GM12878 (cell line): Measurements from ENCODE around the gene PODXL2. TPM values are rescaled to one million over a fixed set of nuclear protein-coding genes. Genes with fewer than 3 reads are reported as not detected.

Experiments
- ATAC-seq: fragments of 200-7000 bp; cut with Tn5 transposase; 3 replicates; pipeline ENCODE4 v1.9.1; 2020; ENCODE audit warnings: mild to moderate bottlenecking, moderate library complexity
- BruUV-seq: library from RNA; stranded (reverse); fragments of 400-500 nt; replicated peaks from 2 replicates; lab custom pipeline; 2021; lab: Mats Ljungman, UMichigan
- CTCF ChIA-PET: fragments of 300-600 bp; sonication (Branson Sonifier 250); formaldehyde crosslinking; extraction: SDS; loops from one replicate; lab custom pipeline; 2021; ENCODE audit warnings: inconsistent platforms; lab: Yijun Ruan, JAX
- POLR2A ChIA-PET: fragments of 350-600 bp; formaldehyde crosslinking; extraction: SDS; loops from one replicate; lab custom pipeline; 2021; ENCODE audit warnings: inconsistent platforms; lab: Charles Lee
- RAD21 ChIA-PET: fragments of 300-600 bp; sonication (Branson Sonifier 250); formaldehyde crosslinking; loops from one replicate; lab custom pipeline; 2023; ENCODE audit warnings: antibody characterized with exemption; ENCODE audit not compliant: unreplicated experiment; lab: Charles Lee
- SMC1A ChIA-PET: fragments of 300-600 bp; sonication (Branson Sonifier 250); formaldehyde crosslinking; loops from one replicate; lab custom pipeline; 2023; ENCODE audit not compliant: unreplicated experiment, uncharacterized antibody; lab: Charles Lee
- DNase-seq: peaks from one replicate; pipeline ENCODE4 v3.0.0-alpha.2; 2011; ENCODE audit warnings: low read depth, low spot score
- FAIRE-seq: peaks from 3 replicates; lab custom pipeline; 2011; peaks lifted over from hg19 to GRCh38; lab: Jason Lieb, UNC
- H2AFZ ChIP-seq: 2 replicates; pipeline ENCODE4 v1.6.0; 2011; ENCODE audit warnings: low read depth, low read length, control low read depth; ENCODE audit not compliant: control insufficient read depth
- H3K27ac ChIP-seq: 2 replicates; pipeline ENCODE4 v1.5.1; 2011; ENCODE audit warnings: control low read depth; ENCODE audit not compliant: control insufficient read depth, insufficient read depth
- H3K27me3 ChIP-seq, 2 experiments: replicated peaks in 1 of 2; 2 replicates each; pipeline versions ENCODE4 v1.6.0 to v1.6.1; 2011; ENCODE audit warnings: low read length in 1 of 2; ENCODE audit not compliant: control insufficient read depth in 2 of 2, insufficient read depth in 2 of 2
- H3K36me3 ChIP-seq, 2 experiments: 2 replicates each; pipeline ENCODE4 v1.5.1; 2011; ENCODE audit warnings: low read length in 1 of 2; ENCODE audit not compliant: control insufficient read depth in 2 of 2, insufficient read depth in 2 of 2
- H3K4me1 ChIP-seq: 2 replicates; pipeline ENCODE4 v1.6.1; 2011; ENCODE audit warnings: mild to moderate bottlenecking, low read length, moderate library complexity, mixed read lengths; ENCODE audit not compliant: control insufficient read depth, insufficient read depth
- H3K4me2 ChIP-seq: 2 replicates; pipeline ENCODE4 v1.6.0; 2011; ENCODE audit warnings: control low read depth; ENCODE audit not compliant: control insufficient read depth, insufficient read depth
- H3K4me3 ChIP-seq: fragments of 200-600 bp; sonication (generic); 2 replicates; pipeline ENCODE4 v1.5.1; 2016
- H3K79me2 ChIP-seq: 2 replicates; pipeline ENCODE4 v1.6.0; 2011; ENCODE audit warnings: low read length; ENCODE audit not compliant: control insufficient read depth, insufficient read depth
- H3K9ac ChIP-seq: 2 replicates; pipeline ENCODE4 v1.8.0; 2011; ENCODE audit warnings: low read length, control low read depth, mixed read lengths; ENCODE audit not compliant: control insufficient read depth, insufficient read depth
- H3K9me3 ChIP-seq: replicated peaks from 3 replicates; pipeline ENCODE4 v1.5.1; 2011; ENCODE audit warnings: mild to moderate bottlenecking, low read length; ENCODE audit not compliant: control insufficient read depth, insufficient read depth
- H4K20me1 ChIP-seq: 2 replicates; pipeline ENCODE4 v1.6.0; 2011; ENCODE audit not compliant: control insufficient read depth, insufficient read depth
- ATF7 ChIP-seq: fragments of 450-650 bp; IDR thresholded peaks from 2 replicates; pipeline ENCODE4 v1.6.1; 2016; ENCODE audit warnings: low read depth, mild to moderate bottlenecking
- BHLHE40 ChIP-seq, 2 experiments: fragments of 450-650 bp in 1 of 2; IDR thresholded peaks; 2 replicates each; pipeline ENCODE4 v1.6.1; 2011 to 2017; ENCODE audit warnings: low read depth in 2 of 2, borderline replicate concordance in 1 of 2, improper control_type of control experiment in 1 of 2, low read length in 1 of 2, mild to moderate bottlenecking in 1 of 2
- EZH2 ChIP-seq: IDR thresholded peaks from 2 replicates; pipeline ENCODE4 v1.6.1; 2012; ENCODE audit warnings: low read depth, mild to moderate bottlenecking, control low read depth, inconsistent platforms, low read length, borderline replicate concordance; ENCODE audit not compliant: control insufficient read depth
- IRF3 ChIP-seq: fragments of 450-650 bp; IDR thresholded peaks from 2 replicates; pipeline ENCODE4 v1.6.1; 2014; ENCODE audit warnings: mild to moderate bottlenecking
- NKRF ChIP-seq: fragments of 450-650 bp; conservative IDR thresholded peaks from 2 replicates; pipeline ENCODE4 v1.6.1; 2017; ENCODE audit warnings: mild to moderate bottlenecking, moderate library complexity
- PAX5 ChIP-seq: IDR thresholded peaks from 2 replicates; pipeline ENCODE4 v1.6.1; 2011; ENCODE audit warnings: low read depth, low read length, borderline replicate concordance
- RBBP5 ChIP-seq: fragments of 200-600 bp; sonication (generic); conservative IDR thresholded peaks from 2 replicates; pipeline ENCODE4 v1.6.1; 2016
- SPI1 ChIP-seq: IDR thresholded peaks from 2 replicates; pipeline ENCODE4 v1.6.1; 2011; ENCODE audit warnings: low read depth, mild to moderate bottlenecking, low read length, moderate library complexity, borderline replicate concordance; ENCODE audit not compliant: insufficient read depth
- WGBS: methylation state at CpG from one replicate; pipeline ENCODE4 v1.1.6; 2016; ENCODE audit warnings: low lambda C conversion rate; ENCODE audit not compliant: insufficient replicate concordance, insufficient coverage; ENCODE audit errors: missing lambda C conversion rate; 5-methylcytosine and 5-hydroxymethylcytosine counted together
- in situ Hi-C: fragments of 300-500 bp; cut with MboI; formaldehyde crosslinking; loops from 9 replicates; pipeline ENCODE4 v1.14.3; 2018; ENCODE audit warnings: mixed read lengths
- intact Hi-C: fragments of 100-400 bp; cut with micrococcal nuclease; formaldehyde crosslinking; loops from one replicate; pipeline ENCODE4 v1.14.2; 2022; ENCODE audit not compliant: unreplicated experiment
- polyA plus RNA-seq, 11 experiments: library from polyadenylated mRNA; depleted of rRNA in 4 of 11; unstranded in 6 of 11; stranded (reverse) in 5 of 11; fragments of >200 nt; fragmentation: Nextera tagmentation in 4 of 11; fragmentation: Illumina TruSeq in 1 of 11; extraction: Ambion mirVana in 4 of 11; extraction: Trizol in 1 of 11; gene quantifications; 1 replicate in 1 of 11; 2 replicates in 10 of 11; pipeline versions ENCODE4 v1.2.1 to v1.2.3, GENCODE V29; 2011 to 2016; ENCODE audit warnings: inconsistent platforms in 2 of 11, missing spikeins in 2 of 11, low read depth in 1 of 11
- total RNA-seq, 4 experiments: library from RNA; depleted of rRNA in 3 of 4; stranded (reverse); fragments of >200 nt in 3 of 4; fragmentation: Illumina TruSeq in 1 of 4; extraction: Trizol in 1 of 4; gene quantifications; 2 replicates each; pipeline versions ENCODE4 v1.2.1 to v1.2.3, GENCODE V29; 2013 to 2021
- TF ChIP-seq, protein P1 (sequence below): IDR thresholded peaks from 2 replicates; pipeline ENCODE4 v1.6.1; 2012; ENCODE audit warnings: low read depth, low read length, improper control_type of control experiment

The PODXL2 gene
- total and polyA plus RNA-seq, 10 of the 15 experiments (the other 5 are each of a cell fraction or from before 2014, with no cell fraction given), result 0.03 to 24.4 (median 13.6) TPM; not detected in 2

DNA sequence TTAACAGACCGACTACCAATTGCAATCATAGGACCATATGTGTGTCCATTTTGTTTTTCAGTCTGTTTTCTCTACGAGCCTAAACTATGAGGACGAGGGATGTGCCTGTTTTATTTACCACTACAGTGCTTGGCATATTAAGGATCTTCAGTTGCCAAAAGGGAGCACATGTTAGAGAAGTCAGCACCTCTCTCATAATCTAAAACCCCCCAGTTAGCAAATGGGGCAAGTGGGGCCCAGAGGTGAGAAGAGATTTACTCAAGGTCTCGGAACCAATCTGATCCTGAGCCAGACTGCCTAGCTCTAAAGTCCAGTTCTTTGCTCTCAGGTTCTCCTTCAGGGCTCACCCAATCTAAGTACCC is 578 bp upstream of the PODXL2 start:
- ChIA-PET RAD21 (no interaction called here), SMC1A (no interaction called here), CTCF (interaction anchor here (0.9 kb wide), 1 partner anchor 30 kb away, joined by 3 read pairs; no protein-coding TSS in a partner anchor), POLR2A (no interaction called here)
- Histone ChIP-seq H3K79me2 (no peaks in the 10 kb centered on the region), H3K27ac (no peak overlapping the region), H3K9me3 (no peaks in the 10 kb centered on the region), H4K20me1 (no peaks in the 10 kb centered on the region; the same call in 1 of the 2 replicates), H3K9ac (no peak overlapping the region), H3K4me1 (peaks cover 8% of the 10 kb centered on the region), H3K36me3 (no peaks in the 10 kb centered on the region; a peak in 1 of 4 replicates), H3K4me2 (no peak overlapping the region), H3K27me3 (peaks cover 10 to 13% of the 10 kb centered on the region in 2 experiments; a peak in 3 of 4 replicates), H2AFZ (no peak overlapping the region), H3K4me3 (no peak overlapping the region)
- TF ChIP-seq EZH2, result 0 out of 2 replicates have a peak, but pooled peaks have one; percentile 51
- TF ChIP-seq, protein P1, sequence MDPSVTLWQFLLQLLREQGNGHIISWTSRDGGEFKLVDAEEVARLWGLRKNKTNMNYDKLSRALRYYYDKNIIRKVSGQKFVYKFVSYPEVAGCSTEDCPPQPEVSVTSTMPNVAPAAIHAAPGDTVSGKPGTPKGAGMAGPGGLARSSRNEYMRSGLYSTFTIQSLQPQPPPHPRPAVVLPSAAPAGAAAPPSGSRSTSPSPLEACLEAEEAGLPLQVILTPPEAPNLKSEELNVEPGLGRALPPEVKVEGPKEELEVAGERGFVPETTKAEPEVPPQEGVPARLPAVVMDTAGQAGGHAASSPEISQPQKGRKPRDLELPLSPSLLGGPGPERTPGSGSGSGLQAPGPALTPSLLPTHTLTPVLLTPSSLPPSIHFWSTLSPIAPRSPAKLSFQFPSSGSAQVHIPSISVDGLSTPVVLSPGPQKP, result no peak
- in situ Hi-C loops (no loop called here), intact Hi-C loops (no loop called here)
- ATAC-seq, result no peak
- no peak for DNase-seq
- BruUV-seq, result no TSS peak
- FAIRE-seq, result no peak
- WGBS, result 62% methylated on average over 4 of the region's 4 CpGs

- intact Hi-C loops (no loop called here), in situ Hi-C loops (no loop called here)
- 4% methylated on average over 51 of the region's 65 CpGs for WGBS
- H4K20me1 ChIP-seq, result no peaks in the 10 kb centered on the region; the same call in 1 of the 2 replicates
- H3K36me3 ChIP-seq, result no peaks in the 10 kb centered on the region
- peak overlapping the region; percentile 89 for H3K4me2 ChIP-seq
- ChIA-PET CTCF (no interaction called here), POLR2A (no interaction called here), RAD21 (no interaction called here), SMC1A (no interaction called here)
- ATAC-seq (peak; percentile 66), FAIRE-seq (peak; percentile 27), DNase-seq (no peak)
- TF ChIP-seq RBBP5 (no peak), BHLHE40 (IDR thresholded peaks at IDR 0.05; ENCODE audit: borderline replicate concordance in 1 of 2, low read depth in 2 of 2, low read length in 1 of 2) (peak in 1 of 2 experiments; percentile 23; a peak in 2 of 4 replicates), NKRF (no peak), PAX5 (no peak), SPI1 (peak; percentile 81; the same call in 1 of the 2 replicates), IRF3 (no peak), ATF7 (no peak)
- peak overlapping the region; percentile 58 for H3K4me3 ChIP-seq
- peaks cover 8% of the 10 kb centered on the region for H3K4me1 ChIP-seq
- H3K9me3 ChIP-seq, result no peaks in the 10 kb centered on the region
- peaks cover 10 to 13% of the 10 kb centered on the region in 2 experiments; a peak in 3 of 4 replicates for H3K27me3 ChIP-seq
- H3K79me2 ChIP-seq, result no peaks in the 10 kb centered on the region
- H3K27ac ChIP-seq, result no peak overlapping the region
- H2AFZ ChIP-seq, result peak overlapping the region; percentile 37
- H3K9ac ChIP-seq, result no peak overlapping the region
- no TSS peak for BruUV-seq
These were observed 750 bp downstream of the PODXL2 start for GRCh38 chr3:127629467-127630403.
